AG10803 (cell line): ENCODE results near the gene SALL4.

Experiments
- DNase-seq: peaks from one replicate; pipeline ENCODE4 v3.0.0; 2010; ENCODE audit warnings: low read depth
- H3K4me3 ChIP-seq: 2 replicates; pipeline ENCODE4 v1.5.1; 2011; ENCODE audit warnings: mild to moderate bottlenecking, low read length, control low read depth
- TF ChIP-seq, protein P1 (sequence below): conservative IDR thresholded peaks from 2 replicates; pipeline ENCODE4 v1.5.1; 2011; ENCODE audit warnings: mild to moderate bottlenecking, low read length, control low read depth, inconsistent platforms

SALL4 gene

DNA sequence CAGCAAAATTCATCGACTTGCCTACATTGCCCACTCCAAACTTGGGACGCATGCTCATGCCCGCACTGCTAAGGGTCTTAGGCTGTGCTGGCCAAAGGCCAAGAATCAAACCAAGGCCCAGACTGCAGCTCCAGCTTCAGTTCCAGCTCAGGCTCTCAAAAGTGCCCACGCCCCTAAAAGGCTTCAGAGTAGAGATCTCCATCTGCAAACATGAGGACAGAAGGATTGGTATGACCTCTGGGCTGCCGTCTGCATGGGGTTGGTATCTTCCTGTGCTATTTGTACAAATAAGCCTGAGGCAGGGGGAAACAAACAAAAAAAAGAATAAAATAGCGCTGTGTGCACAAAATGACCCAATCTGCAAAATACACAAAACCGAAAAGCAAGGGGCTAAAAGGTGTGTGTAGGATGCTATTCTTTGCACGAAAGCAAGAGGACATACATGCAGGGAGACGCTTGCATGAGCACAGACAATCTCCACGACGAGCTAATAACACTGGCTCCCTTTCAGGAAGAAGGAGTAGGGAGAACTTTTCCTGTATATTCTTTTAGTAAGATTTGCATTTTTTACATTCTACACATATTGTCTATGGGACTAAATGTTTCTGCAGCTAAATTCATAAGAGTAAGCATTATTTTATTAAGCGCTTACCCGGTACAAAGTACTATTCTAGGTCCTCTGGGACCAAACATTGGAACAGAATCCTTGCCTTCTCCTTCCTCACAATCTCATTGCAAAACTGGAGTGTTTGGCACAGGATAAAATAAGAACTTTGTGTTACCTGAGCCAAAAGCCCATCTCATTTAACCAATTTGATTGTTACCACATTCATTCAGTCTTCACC, 67.2 kb downstream of the SALL4 start:
- DNase-seq = no peak
- no peak overlapping the region for H3K4me3 ChIP-seq
- TF ChIP-seq, protein P1, sequence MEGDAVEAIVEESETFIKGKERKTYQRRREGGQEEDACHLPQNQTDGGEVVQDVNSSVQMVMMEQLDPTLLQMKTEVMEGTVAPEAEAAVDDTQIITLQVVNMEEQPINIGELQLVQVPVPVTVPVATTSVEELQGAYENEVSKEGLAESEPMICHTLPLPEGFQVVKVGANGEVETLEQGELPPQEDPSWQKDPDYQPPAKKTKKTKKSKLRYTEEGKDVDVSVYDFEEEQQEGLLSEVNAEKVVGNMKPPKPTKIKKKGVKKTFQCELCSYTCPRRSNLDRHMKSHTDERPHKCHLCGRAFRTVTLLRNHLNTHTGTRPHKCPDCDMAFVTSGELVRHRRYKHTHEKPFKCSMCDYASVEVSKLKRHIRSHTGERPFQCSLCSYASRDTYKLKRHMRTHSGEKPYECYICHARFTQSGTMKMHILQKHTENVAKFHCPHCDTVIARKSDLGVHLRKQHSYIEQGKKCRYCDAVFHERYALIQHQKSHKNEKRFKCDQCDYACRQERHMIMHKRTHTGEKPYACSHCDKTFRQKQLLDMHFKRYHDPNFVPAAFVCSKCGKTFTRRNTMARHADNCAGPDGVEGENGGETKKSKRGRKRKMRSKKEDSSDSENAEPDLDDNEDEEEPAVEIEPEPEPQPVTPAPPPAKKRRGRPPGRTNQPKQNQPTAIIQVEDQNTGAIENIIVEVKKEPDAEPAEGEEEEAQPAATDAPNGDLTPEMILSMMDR = no peak

DNA sequence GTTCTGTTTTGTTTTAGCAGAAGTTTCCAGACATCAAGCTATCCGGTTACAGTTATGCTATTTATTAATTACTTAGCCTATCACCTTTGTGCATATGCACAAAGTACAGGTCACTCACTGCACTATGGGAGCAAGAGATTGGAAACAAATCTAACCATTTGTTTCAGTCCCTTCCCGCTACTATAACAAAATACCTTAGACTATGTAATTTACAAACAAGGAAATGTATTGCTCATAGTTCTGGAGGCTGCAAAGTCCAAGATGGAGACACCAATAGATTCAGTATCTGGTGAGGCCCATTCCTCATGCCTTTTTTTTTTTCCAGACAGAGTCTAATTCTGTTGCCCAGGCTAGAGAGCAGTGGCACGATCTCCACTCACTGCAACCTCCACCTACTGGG, 69.3 kb downstream of the SALL4 start:
- no peak overlapping the region for H3K4me3 ChIP-seq
- TF ChIP-seq, protein P1 = no peak
- DNase-seq = no peak
